Lung (tissue), 12 donors: ENCODE measurements around the gene NPDC1. TPM values are rescaled to one million over a fixed set of nuclear protein-coding genes. Genes with fewer than 3 reads are reported as not detected.

Experiments used
- ATAC-seq: fragments of 200-7000 bp; cut with Tn5 transposase; one replicate; pipeline ENCODE4 v1.9.1; 2020; ENCODE audit warnings: moderate number of reproducible peaks; ENCODE audit not compliant: insufficient read depth, low FRiP score
- DNase-seq, 3 donors: peaks; one replicate each; pipeline ENCODE4 v3.0.0-alpha.2; 2013 to 2017
- H3K27ac ChIP-seq, 2 donors: one replicate each; pipeline ENCODE4 v1.5.1; 2013; ENCODE audit warnings: mild to moderate bottlenecking in 2 of 2, moderate library complexity in 2 of 2, control low read depth in 1 of 2, inconsistent platforms in 1 of 2, low read depth in 1 of 2, low read length in 1 of 2
- H3K27me3 ChIP-seq, 3 donors: one replicate each; pipeline ENCODE4 v1.5.1; 2013; ENCODE audit warnings: low read length in 2 of 3; ENCODE audit not compliant: control insufficient read depth in 3 of 3, insufficient read depth in 3 of 3
- H3K36me3 ChIP-seq, 4 donors: one replicate each; pipeline ENCODE4 v1.5.1; 2013; ENCODE audit warnings: low read length in 4 of 4, mild to moderate bottlenecking in 1 of 4, moderate library complexity in 1 of 4; ENCODE audit not compliant: control insufficient read depth in 4 of 4, insufficient read depth in 4 of 4
- H3K4me1 ChIP-seq, 5 donors: one replicate each; pipeline ENCODE4 v1.5.1; 2013; ENCODE audit warnings: low read length in 5 of 5, mild to moderate bottlenecking in 2 of 5, moderate library complexity in 1 of 5; ENCODE audit not compliant: control insufficient read depth in 5 of 5, insufficient read depth in 5 of 5
- H3K4me3 ChIP-seq: one replicate; pipeline ENCODE4 v1.5.1; 2013; ENCODE audit warnings: mild to moderate bottlenecking, control low read depth, moderate library complexity
- H3K9ac ChIP-seq, 2 donors: one replicate each; pipeline ENCODE4 v1.5.1; 2013; ENCODE audit warnings: low read length in 2 of 2, control low read depth in 1 of 2; ENCODE audit not compliant: insufficient read depth in 1 of 2
- H3K9me3 ChIP-seq, 4 donors: one replicate each; pipeline ENCODE4 v1.5.1; 2013; ENCODE audit warnings: low read length in 3 of 4, mild to moderate bottlenecking in 1 of 4, moderate library complexity in 1 of 4; ENCODE audit not compliant: control insufficient read depth in 4 of 4, insufficient read depth in 3 of 4
- WGBS, 2 donors: extraction: QIAGEN DNeasy Blood & Tissue Kit; methylation state at CpG; one replicate each; pipeline ENCODE4 v1.1.7; 2013; 5-methylcytosine and 5-hydroxymethylcytosine counted together
- polyA plus RNA-seq, 2 donors: library from polyadenylated mRNA; stranded (reverse); fragments of 200-250 nt; gene quantifications; one replicate each; pipeline ENCODE4 v1.2.1, GENCODE V29; 2013
- total RNA-seq, 2 donors: library from RNA; depleted of rRNA in 1 of 2; stranded (reverse); fragments of >200 nt in 1 of 2; gene quantifications; one replicate each; pipeline ENCODE4 v1.2.1, GENCODE V29; 2014 to 2021
- TF ChIP-seq, protein P1 (sequence below): IDR thresholded peaks from 2 replicates; pipeline ENCODE4 v1.5.1; 2012; ENCODE audit warnings: mild to moderate bottlenecking; ENCODE audit errors: control extremely low read depth, extremely low read depth
- donor health status: control.
- donor health status: control.
- donor health status: Bipolar disorder and iron deficiency.
- donor health status: healthy.
- donor health status: DM: yes; HTN: yes; CAD: no.

Gene NPDC1
- total and polyA plus RNA-seq, 4 donors = 28.7 to 99.3 (median 68.3) TPM

DNA sequence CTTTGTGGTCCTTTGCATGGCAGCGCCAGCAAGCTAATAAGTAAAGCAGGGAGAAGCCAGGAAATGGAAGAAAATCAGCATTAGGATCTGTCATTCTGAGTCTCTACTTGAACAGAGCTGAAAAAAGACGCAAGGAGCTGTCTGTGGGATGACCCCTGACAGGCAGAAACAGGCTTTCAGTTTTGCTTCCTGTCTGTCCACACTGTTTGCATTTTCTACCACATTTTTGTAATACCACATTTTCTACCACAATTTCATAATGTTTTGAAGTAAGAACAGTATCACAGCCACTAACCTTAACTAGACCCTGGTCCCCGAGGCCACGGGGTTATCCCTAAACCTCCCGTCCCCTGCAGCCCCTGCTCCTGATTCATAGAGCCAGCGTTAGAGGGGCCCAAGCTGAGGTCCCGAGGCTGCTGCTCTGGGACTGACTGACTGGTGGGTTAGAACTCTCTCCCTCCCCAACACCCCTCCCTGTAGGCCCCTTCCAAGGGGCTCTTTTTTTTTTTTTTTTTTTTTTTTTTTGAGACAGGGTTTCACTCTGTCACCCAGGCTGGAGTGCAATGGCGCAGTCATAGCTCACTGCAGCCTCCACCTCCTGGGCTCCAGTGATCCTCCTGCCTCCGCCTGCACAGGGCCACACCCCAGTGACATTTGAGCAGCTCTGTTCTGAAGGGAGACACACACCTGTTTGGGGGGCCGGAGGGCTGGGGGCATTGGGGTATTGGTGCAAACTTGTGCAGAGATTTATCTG lies 45.6 kb downstream of the NPDC1 start:
- H3K9ac ChIP-seq = no peak overlapping the region
- no peak overlapping the region for H3K27ac ChIP-seq
- WGBS, 2 donors = 36 to 54% methylated on average over 10 of the region's 10 CpGs
- DNase-seq (peak in 1 of 3 donors; percentile 54), ATAC-seq (no peak)
- no peaks in the 10 kb centered on the region for H3K36me3 ChIP-seq
- H3K4me1 ChIP-seq = peaks cover 0 to 22% (median 11%) of the 10 kb centered on the region in 5 donors
- TF ChIP-seq, protein P1, sequence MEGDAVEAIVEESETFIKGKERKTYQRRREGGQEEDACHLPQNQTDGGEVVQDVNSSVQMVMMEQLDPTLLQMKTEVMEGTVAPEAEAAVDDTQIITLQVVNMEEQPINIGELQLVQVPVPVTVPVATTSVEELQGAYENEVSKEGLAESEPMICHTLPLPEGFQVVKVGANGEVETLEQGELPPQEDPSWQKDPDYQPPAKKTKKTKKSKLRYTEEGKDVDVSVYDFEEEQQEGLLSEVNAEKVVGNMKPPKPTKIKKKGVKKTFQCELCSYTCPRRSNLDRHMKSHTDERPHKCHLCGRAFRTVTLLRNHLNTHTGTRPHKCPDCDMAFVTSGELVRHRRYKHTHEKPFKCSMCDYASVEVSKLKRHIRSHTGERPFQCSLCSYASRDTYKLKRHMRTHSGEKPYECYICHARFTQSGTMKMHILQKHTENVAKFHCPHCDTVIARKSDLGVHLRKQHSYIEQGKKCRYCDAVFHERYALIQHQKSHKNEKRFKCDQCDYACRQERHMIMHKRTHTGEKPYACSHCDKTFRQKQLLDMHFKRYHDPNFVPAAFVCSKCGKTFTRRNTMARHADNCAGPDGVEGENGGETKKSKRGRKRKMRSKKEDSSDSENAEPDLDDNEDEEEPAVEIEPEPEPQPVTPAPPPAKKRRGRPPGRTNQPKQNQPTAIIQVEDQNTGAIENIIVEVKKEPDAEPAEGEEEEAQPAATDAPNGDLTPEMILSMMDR = no peak
- H3K27me3 ChIP-seq = no peaks in the 10 kb centered on the region
- H3K4me3 ChIP-seq = no peak overlapping the region
- H3K9me3 ChIP-seq = peaks cover 0 to 2% (median 0%) of the 10 kb centered on the region in 4 donors

DNA sequence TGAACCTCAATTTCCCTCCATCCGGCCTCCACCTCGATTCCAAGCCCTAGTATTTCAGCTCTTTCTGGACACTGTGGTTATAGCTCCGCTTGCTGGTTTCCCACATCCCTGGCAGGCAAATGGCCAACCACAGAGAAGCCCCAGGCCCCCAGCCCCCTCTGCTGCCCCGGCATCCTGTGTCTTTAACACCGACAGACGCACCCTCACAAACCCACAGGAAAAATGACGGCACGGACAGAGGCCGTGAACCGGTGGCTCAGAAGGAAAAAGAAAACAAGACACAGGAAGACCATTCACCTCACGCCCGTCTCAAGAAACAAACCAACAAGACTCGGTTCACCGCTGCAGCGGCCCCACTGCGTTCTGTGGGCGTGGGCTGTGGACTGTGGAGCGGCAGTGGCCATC lies 48.1 kb downstream of the NPDC1 start:
- H3K9ac ChIP-seq = no peak overlapping the region
- H3K4me1 ChIP-seq = peaks cover 0 to 35% (median 13%) of the 10 kb centered on the region in 5 donors
- H3K4me3 ChIP-seq = no peak overlapping the region
- peaks cover 0 to 13% (median 0%) of the 10 kb centered on the region in 4 donors for H3K36me3 ChIP-seq
- TF ChIP-seq, protein P1 = no peak
- WGBS, 2 donors = 26 to 47% methylated on average over 18 of the region's 18 CpGs
- H3K9me3 ChIP-seq = no peaks in the 10 kb centered on the region
- H3K27ac ChIP-seq = no peak overlapping the region
- no peak for DNase-seq
- no peaks in the 10 kb centered on the region for H3K27me3 ChIP-seq
- no peak for ATAC-seq

DNA sequence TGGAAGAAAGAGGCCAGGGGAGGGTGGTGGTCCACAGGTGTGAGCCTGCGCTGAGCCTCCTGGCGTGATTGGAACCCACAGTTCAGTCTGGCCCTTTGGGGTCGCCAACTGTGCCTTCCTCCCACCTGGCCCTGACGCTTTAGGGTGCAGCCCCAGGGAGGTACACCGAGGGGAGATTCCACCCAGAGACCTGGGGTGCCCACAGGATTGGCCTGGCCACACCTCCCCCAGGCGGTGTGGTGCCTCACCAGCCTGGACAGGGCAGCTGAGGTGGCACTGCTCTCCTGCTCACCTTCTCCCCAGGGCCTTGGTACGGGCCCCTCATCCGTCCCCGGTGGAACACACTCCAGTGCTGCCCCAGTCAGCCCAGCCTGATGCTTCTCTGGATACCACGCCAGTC lies 48.6 kb downstream of the NPDC1 start:
- no peaks in the 10 kb centered on the region for H3K27me3 ChIP-seq
- TF ChIP-seq, protein P1 = no peak
- WGBS, 2 donors = 62 to 86% methylated on average over 10 of the region's 10 CpGs
- H3K4me1 ChIP-seq = peaks cover 0 to 37% (median 15%) of the 10 kb centered on the region in 5 donors
- H3K36me3 ChIP-seq = peaks cover 0 to 13% (median 0%) of the 10 kb centered on the region in 4 donors
- DNase-seq (no peak), ATAC-seq (no peak)
- peak overlapping the region in 1 of 2 donors; percentile 48 for H3K27ac ChIP-seq
- H3K4me3 ChIP-seq = no peak overlapping the region
- H3K9me3 ChIP-seq = no peaks in the 10 kb centered on the region
- no peak overlapping the region for H3K9ac ChIP-seq
